Measurements from ENCODE around the gene C2orf92. TPM values are rescaled to one million over a fixed set of nuclear protein-coding genes. Genes with fewer than 3 reads are reported as not detected.

C2orf92 gene
- total and polyA plus RNA-seq, 2 donors (not counting 3 experiments of a cell fraction or from before 2014, with no cell fraction given): 1.8 to 7.9 TPM

DNA sequence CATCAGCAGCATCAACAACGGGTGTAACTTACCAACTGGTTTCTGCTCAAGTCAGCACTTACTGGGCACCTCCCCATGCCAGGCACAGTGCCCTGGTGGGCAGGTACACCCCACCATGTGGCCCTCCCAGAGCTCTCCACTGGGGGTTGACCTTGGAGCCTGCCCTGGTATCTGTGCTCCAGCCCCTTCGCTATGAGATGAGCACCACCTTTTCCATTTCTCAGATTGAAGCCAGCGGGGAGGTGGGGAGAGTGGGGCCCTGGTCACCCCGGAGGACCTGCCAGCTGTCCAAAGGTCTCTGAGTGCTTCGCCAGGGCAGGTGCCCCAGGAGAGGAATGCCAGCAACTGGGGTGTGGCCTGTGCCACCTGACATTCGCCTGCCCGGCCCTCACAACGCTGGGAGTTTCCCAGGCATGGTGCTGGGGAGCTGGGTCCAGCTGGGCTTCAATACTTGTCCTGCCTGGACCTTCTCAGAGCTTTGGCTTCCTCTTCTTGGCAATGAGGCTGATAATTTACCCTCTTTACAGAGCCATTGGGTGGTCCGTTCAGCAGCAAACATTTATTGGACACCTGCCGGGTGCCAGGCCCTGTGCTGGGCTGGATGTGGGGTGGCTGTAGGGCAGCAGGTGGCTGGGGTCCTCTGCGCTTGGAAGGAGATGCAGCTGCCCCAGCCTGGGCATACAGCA lies 38.0 kb downstream of the C2orf92 start:
- Histone ChIP-seq H3K4me3 (replicated peaks in 1 of 3; ENCODE audit: insufficient read depth in 1 of 3, low read depth in 1 of 3, low read length in 3 of 3) (no peak overlapping the region), H2AFZ (ENCODE audit: low read depth, low read length) (no peak overlapping the region), H4K20me1 (replicated peaks; ENCODE audit: control insufficient read depth, extremely low read depth, insufficient read depth, low read length) (no peaks in the 10 kb centered on the region), H3K9ac (replicated peaks; ENCODE audit: extremely low read depth, insufficient read depth, low read length) (no peak overlapping the region), H3K4me1 (ENCODE audit: control insufficient read depth, extremely low read depth, insufficient read depth, low read length) (no peaks in the 10 kb centered on the region), H3K9me3 (replicated peaks; ENCODE audit: control insufficient read depth, insufficient read depth, low read length) (no peaks in the 10 kb centered on the region), H3K36me3 (ENCODE audit: control insufficient read depth in 2 of 2, extremely low read depth in 1 of 2, insufficient read depth in 2 of 2, low read length in 2 of 2) (no peaks in the 10 kb centered on the region), H3K4me2 (ENCODE audit: insufficient read depth, low read length) (no peak overlapping the region), H3K9me1 (replicated peaks; ENCODE audit: control insufficient read depth, extremely low read depth, insufficient read depth, low read length) (no peaks in the 10 kb centered on the region), H3K27ac (ENCODE audit: insufficient read depth, low read depth, low read length) (no peak overlapping the region), H3K79me2 (ENCODE audit: control insufficient read depth, insufficient read depth, low read length) (no peaks in the 10 kb centered on the region), H3K27me3 (ENCODE audit: control insufficient read depth in 2 of 2, insufficient read depth in 2 of 2, low read length in 2 of 2) (peaks cover 2% of the 10 kb centered on the region in 2 experiments)
- FAIRE-seq (no peak), DNase-seq (ENCODE audit: low read depth, low spot score) (no peak)
- intact Hi-C loops (cut with micrococcal nuclease) (no loop called here), dilution Hi-C loops (cut with MboI; ENCODE audit: extremely low pct_ligation_motif_present, low sequenced_read_pairs) (no loop called here)
- ChIA-PET CTCF (interaction anchor here (0.7 to 9.1 kb wide), 7 partner anchors 8 to 678 kb away, joined by 3 to 68 read pairs (median 5); no protein-coding TSS in a partner anchor), POLR2A (no interaction called here)
- TF ChIP-seq JUN (IDR thresholded peaks at IDR 0.05; ENCODE audit: borderline replicate concordance, insufficient read depth, insufficient read length, low read depth): no peak
- BruUV-seq (replicated peaks): no TSS peak

DNA sequence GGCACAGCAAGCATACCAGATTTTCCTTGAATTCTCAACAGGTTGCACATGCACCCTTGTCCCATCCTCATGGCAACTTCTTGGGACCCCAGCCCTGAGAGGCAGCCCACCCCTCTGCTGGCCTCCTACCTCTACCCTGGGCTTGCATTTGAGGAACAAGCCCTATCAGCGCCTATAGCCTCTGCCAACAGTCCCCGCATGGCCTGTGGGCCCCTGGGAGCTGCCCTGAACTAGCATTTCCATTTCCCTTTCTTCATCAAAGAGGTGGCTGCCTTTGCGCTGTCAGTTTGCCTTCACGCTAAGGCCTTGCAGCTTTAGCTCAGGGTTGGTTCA lies 38.5 kb downstream of the C2orf92 start:
- CTCF ChIA-PET: interaction anchor here (0.7 to 9.1 kb wide), 6 partner anchors 9 to 678 kb away, joined by 3 to 68 read pairs (median 30); no protein-coding TSS in a partner anchor
- no peak for TF ChIP-seq FOS (IDR thresholded peaks at IDR 0.05; ENCODE audit: borderline replicate concordance, insufficient read depth, low read length)
- no peak for TF ChIP-seq EZH2 (IDR thresholded peaks at IDR 0.05; ENCODE audit: borderline replicate concordance, low read depth, low read length, severe bottlenecking)
- no peak for TF ChIP-seq MYC (IDR thresholded peaks at IDR 0.05; ENCODE audit: low read depth, low read length)
- TF ChIP-seq POLR2A (IDR thresholded peaks at IDR 0.05; ENCODE audit: low read depth, low read length): no peak
- POLR2A ChIA-PET: no interaction called here

More for the DNA sequence above, 38.5 kb downstream of the C2orf92 start:
- dilution Hi-C loops (cut with MboI; ENCODE audit: extremely low pct_ligation_motif_present, low sequenced_read_pairs) (no loop called here), intact Hi-C loops (cut with micrococcal nuclease) (no loop called here)
- H3K27ac ChIP-seq (ENCODE audit: insufficient read depth, low read depth, low read length): no peak overlapping the region
- no peaks in the 10 kb centered on the region for H3K9me3 ChIP-seq (replicated peaks; ENCODE audit: control insufficient read depth, insufficient read depth, low read length)
- peaks cover 2% of the 10 kb centered on the region in 2 experiments for H3K27me3 ChIP-seq (ENCODE audit: control insufficient read depth in 2 of 2, insufficient read depth in 2 of 2, low read length in 2 of 2)
- H2AFZ ChIP-seq (ENCODE audit: low read depth, low read length): no peak overlapping the region
- no peak for DNase-seq (ENCODE audit: low read depth, low spot score)
- no peak overlapping the region for H3K4me3 ChIP-seq (replicated peaks in 1 of 3; ENCODE audit: insufficient read depth in 1 of 3, low read depth in 1 of 3, low read length in 3 of 3)
- no peaks in the 10 kb centered on the region for H3K4me1 ChIP-seq (ENCODE audit: control insufficient read depth, extremely low read depth, insufficient read depth, low read length)
- H3K36me3 ChIP-seq (ENCODE audit: control insufficient read depth in 2 of 2, extremely low read depth in 1 of 2, insufficient read depth in 2 of 2, low read length in 2 of 2): no peaks in the 10 kb centered on the region
- BruUV-seq (replicated peaks): no TSS peak
- no peaks in the 10 kb centered on the region for H3K79me2 ChIP-seq (ENCODE audit: control insufficient read depth, insufficient read depth, low read length)
- no peak overlapping the region for H3K9ac ChIP-seq (replicated peaks; ENCODE audit: extremely low read depth, insufficient read depth, low read length)
- no peaks in the 10 kb centered on the region for H4K20me1 ChIP-seq (replicated peaks; ENCODE audit: control insufficient read depth, extremely low read depth, insufficient read depth, low read length)
- H3K4me2 ChIP-seq (ENCODE audit: insufficient read depth, low read length): no peak overlapping the region
- H3K9me1 ChIP-seq (replicated peaks; ENCODE audit: control insufficient read depth, extremely low read depth, insufficient read depth, low read length): no peaks in the 10 kb centered on the region
- no peak for FAIRE-seq

All from endothelial cell of umbilical vein (primary cell).